ENCODE measurements around the gene IL25. TPM values are rescaled to one million over a fixed set of nuclear protein-coding genes. Genes with fewer than 3 reads are reported as not detected.

The IL25 gene
- total and polyA plus RNA-seq, 2 of the 8 experiments (the other 6 are each of a cell fraction or from before 2014, with no cell fraction given): not detected

DNA sequence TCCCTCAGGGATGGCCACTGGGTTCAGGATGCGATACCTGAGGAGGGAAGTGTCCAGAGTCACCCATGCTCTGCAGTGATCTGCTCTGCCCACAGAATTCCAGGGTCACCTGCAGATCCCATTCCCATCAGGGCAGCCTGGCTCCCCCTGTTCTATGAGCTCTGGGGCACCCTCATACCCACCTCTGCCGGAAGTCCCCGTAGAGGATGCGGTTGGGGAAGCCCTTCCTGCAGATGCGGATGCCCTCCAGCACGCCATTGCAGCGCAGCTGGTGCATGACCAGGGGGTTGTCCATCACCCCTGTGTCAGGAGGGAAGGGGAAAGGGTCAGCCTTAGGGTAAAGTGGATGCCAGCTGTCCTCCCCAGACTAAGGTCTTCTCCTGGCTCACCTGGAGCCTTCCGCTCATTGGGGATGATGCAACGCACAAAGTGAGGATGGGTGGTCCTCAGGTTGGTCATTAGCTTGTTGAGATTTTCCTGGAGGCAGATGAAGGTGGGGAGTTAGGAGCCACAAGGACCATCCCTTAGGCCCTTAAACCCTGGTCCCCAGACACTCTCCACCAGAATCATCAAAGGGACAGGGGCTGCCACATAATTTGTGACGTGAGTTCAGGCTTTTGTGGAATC, 24.3 kb downstream of the IL25 start (continued):
- TF ChIP-seq RXRA (IDR thresholded peaks at IDR 0.05; ENCODE audit: insufficient read depth, low read depth, low read length) (no peak), SIN3A (conservative IDR thresholded peaks at IDR 0.05 in 1 of 2, IDR thresholded peaks at IDR 0.05 in 1 of 2; ENCODE audit: low read depth in 1 of 2, low read length in 2 of 2) (no peak), POU5F1 (IDR thresholded peaks at IDR 0.05; ENCODE audit: low read depth, low read length) (no peak), FOSL1 (IDR thresholded peaks at IDR 0.05; ENCODE audit: insufficient read depth, low read depth, low read length) (no peak), CHD1 (IDR thresholded peaks at IDR 0.05; ENCODE audit: low read depth, low read length) (no peak), TEAD4 (IDR thresholded peaks at IDR 0.05; ENCODE audit: low read depth, low read length) (no peak), KDM1A (IDR thresholded peaks at IDR 0.05; ENCODE audit: borderline replicate concordance, low read length) (no peak), E2F6 (IDR thresholded peaks at IDR 0.05) (no peak), SIRT6 (IDR thresholded peaks at IDR 0.05; ENCODE audit: low read length) (no peak)

Data from H1 (cell line).